Suprapubic skin (tissue), 3 donors: ENCODE results near the gene TNFSF13B.

Experiments
- POLR2AphosphoS5 ChIP-seq, 3 donors: sonication (generic); formaldehyde crosslinking; IDR thresholded peaks; one replicate each; pipeline ENCODE4 v1.6.1; 2017; ENCODE audit warnings: antibody characterized with exemption in 3 of 3
- TF ChIP-seq, protein P1 (sequence below), 2 donors: fragments of 200-600 bp in 1 of 2; fragments of 450-650 bp in 1 of 2; sonication (generic) in 1 of 2; IDR thresholded peaks; one replicate each; pipeline ENCODE4 v1.5.1; 2016 to 2019; ENCODE audit warnings: antibody characterized with exemption in 2 of 2, mild to moderate bottlenecking in 1 of 2, moderate library complexity in 1 of 2

DNA sequence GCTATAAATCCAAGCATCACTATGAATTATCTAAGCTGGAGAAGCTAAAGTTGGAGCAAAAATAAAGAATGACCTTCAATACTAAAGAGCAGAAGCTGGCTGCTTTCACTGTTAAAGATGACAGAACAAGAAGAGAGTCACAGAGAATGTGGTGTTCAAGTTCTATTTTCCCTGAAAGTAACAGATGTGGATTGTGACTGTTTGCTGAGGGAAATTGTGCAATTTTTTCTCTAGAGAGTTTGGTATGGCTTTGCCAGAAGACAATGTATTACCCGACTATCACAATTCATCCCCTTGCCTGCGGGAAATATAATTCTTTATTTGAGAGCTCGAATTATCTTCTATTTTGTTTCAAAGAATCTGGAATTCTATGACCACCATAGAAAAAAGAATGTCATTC is 83.1 kb downstream of the TNFSF13B start:
- TF ChIP-seq, protein P1, sequence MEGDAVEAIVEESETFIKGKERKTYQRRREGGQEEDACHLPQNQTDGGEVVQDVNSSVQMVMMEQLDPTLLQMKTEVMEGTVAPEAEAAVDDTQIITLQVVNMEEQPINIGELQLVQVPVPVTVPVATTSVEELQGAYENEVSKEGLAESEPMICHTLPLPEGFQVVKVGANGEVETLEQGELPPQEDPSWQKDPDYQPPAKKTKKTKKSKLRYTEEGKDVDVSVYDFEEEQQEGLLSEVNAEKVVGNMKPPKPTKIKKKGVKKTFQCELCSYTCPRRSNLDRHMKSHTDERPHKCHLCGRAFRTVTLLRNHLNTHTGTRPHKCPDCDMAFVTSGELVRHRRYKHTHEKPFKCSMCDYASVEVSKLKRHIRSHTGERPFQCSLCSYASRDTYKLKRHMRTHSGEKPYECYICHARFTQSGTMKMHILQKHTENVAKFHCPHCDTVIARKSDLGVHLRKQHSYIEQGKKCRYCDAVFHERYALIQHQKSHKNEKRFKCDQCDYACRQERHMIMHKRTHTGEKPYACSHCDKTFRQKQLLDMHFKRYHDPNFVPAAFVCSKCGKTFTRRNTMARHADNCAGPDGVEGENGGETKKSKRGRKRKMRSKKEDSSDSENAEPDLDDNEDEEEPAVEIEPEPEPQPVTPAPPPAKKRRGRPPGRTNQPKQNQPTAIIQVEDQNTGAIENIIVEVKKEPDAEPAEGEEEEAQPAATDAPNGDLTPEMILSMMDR (IDR thresholded peaks at IDR 0.05), result no peak
- TF ChIP-seq POLR2AphosphoS5 (IDR thresholded peaks at IDR 0.05), result no peak
